ENCODE data around the gene CFAP43. TPM values are rescaled to one million over a fixed set of nuclear protein-coding genes. Genes with fewer than 3 reads are reported as not detected.

The CFAP43 gene
- total and polyA plus RNA-seq, 9 of the 15 experiments (the other 6 are each of a cell fraction or from before 2014, with no cell fraction given), result 0.07 to 0.86 (median 0.11) TPM; not detected in 1

GRCh38 chr10:104231784-104232612 is at the start of gene CFAP43 (continued):
- TF ChIP-seq ZNF407 (IDR thresholded peaks at IDR 0.05; ENCODE audit: low read depth), result no peak
- peak; percentile 26; the same call in 1 of the 2 replicates for TF ChIP-seq ZBTB40 (IDR thresholded peaks at IDR 0.05)
- TF ChIP-seq ZBTB40 (CRISPR knock-in tag; IDR thresholded peaks at IDR 0.05), result no peak
- TF ChIP-seq DMBX1 (CRISPR knock-in tag; IDR thresholded peaks at IDR 0.05; ENCODE audit: borderline replicate concordance), result no peak
- peak; percentile 62; the same call in 1 of the 2 replicates for TF ChIP-seq BMI1 (IDR thresholded peaks at IDR 0.05; ENCODE audit: low read length)
- TF ChIP-seq ETS1 (conservative IDR thresholded peaks at IDR 0.05; ENCODE audit: control insufficient read depth, low read depth, low read length), result no peak
- TF ChIP-seq NR2C1 (IDR thresholded peaks at IDR 0.05), result no peak
- TF ChIP-seq NR2C1 (tag; IDR thresholded peaks at IDR 0.05), result no peak
